CD4-positive, alpha-beta T cell (primary cell): ENCODE data around the gene STAMBPL1. TPM values are rescaled to one million over a fixed set of nuclear protein-coding genes. Genes with fewer than 3 reads are reported as not detected.

Source experiments
- ATAC-seq: fragments of 200-7000 bp; cut with Tn5 transposase; one replicate; pipeline ENCODE4 v1.10.0; 2022; ENCODE audit warnings: mild to moderate bottlenecking; ENCODE audit not compliant: poor library complexity
- CTCF ChIA-PET: fragments of 350-600 bp; sonication (Branson Sonifier 250); formaldehyde crosslinking; loops from one replicate; lab custom pipeline; 2021; ENCODE audit warnings: antibody characterized with exemption, inconsistent platforms; lab: Charles Lee
- POLR2A ChIA-PET: fragments of 350-600 bp; sonication (Branson Sonifier 250); formaldehyde crosslinking; loops from one replicate; lab custom pipeline; 2021; ENCODE audit warnings: antibody characterized with exemption, inconsistent platforms; lab: Charles Lee
- DNase-seq, 14 experiments: peaks; one replicate each; pipeline ENCODE4 v3.0.0-alpha.2; 2013 to 2020; ENCODE audit warnings: mixed read lengths in 2 of 14
- H3K27ac ChIP-seq, 2 donors: one replicate each; pipeline versions ENCODE4 v1.5.1 to v1.7.0; 2013; ENCODE audit warnings: low read length in 2 of 2, low read depth in 1 of 2, mild to moderate bottlenecking in 1 of 2
- H3K27me3 ChIP-seq, 2 experiments: 1 replicate in 1 of 2; 2 replicates in 1 of 2; pipeline versions ENCODE4 v1.6.1 to v1.7.0; 2013; ENCODE audit warnings: low read length in 2 of 2, control low read depth in 1 of 2, mild to moderate bottlenecking in 1 of 2, moderate library complexity in 1 of 2; ENCODE audit not compliant: insufficient read depth in 2 of 2, control insufficient read depth in 1 of 2
- H3K36me3 ChIP-seq: one replicate; pipeline ENCODE4 v1.6.1; 2013; ENCODE audit warnings: low read length, control low read depth; ENCODE audit not compliant: insufficient read depth
- H3K4me1 ChIP-seq: one replicate; pipeline ENCODE4 v1.6.1; 2013; ENCODE audit warnings: low read length, control low read depth; ENCODE audit not compliant: insufficient read depth
- H3K4me3 ChIP-seq: one replicate; pipeline ENCODE4 v1.5.1; 2013; ENCODE audit warnings: mild to moderate bottlenecking, low read length, moderate library complexity
- H3K9me3 ChIP-seq, 2 experiments: 1 replicate in 1 of 2; 2 replicates in 1 of 2; pipeline versions ENCODE4 v1.6.1 to v1.7.0; 2013; ENCODE audit warnings: low read length in 2 of 2, mild to moderate bottlenecking in 2 of 2, control low read depth in 1 of 2, moderate library complexity in 1 of 2; ENCODE audit not compliant: control insufficient read depth in 1 of 2, insufficient read depth in 1 of 2
- H3K27ac Mint-ChIP-seq: one replicate; pipeline ENCODE4 v1.8.0; 2020; ENCODE audit warnings: mixed read lengths
- H3K27me3 Mint-ChIP-seq: one replicate; pipeline ENCODE4 v1.8.0; 2021; ENCODE audit warnings: mixed read lengths
- H3K36me3 Mint-ChIP-seq: one replicate; pipeline ENCODE4 v1.8.0; 2021; ENCODE audit warnings: low read depth, mixed read lengths
- H3K4me1 Mint-ChIP-seq: one replicate; pipeline ENCODE4 v1.8.0; 2021; ENCODE audit warnings: low read depth, mixed read lengths
- H3K4me3 Mint-ChIP-seq: one replicate; pipeline ENCODE4 v1.8.0; 2020; ENCODE audit warnings: mild to moderate bottlenecking, mixed read lengths
- H3K9me3 Mint-ChIP-seq: one replicate; pipeline ENCODE4 v1.8.0; 2020; ENCODE audit warnings: mixed read lengths
- CTCF ChIP-seq: fragments of 200-600 bp; IDR thresholded peaks from one replicate; pipeline ENCODE4 v1.8.0; 2022; ENCODE audit warnings: antibody characterized with exemption, mild to moderate bottlenecking
- intact Hi-C, 2 experiments: fragments of 100-400 bp; cut with DNase I in 1 of 2; cut with micrococcal nuclease in 1 of 2; formaldehyde crosslinking; loops; one replicate each; pipeline versions ENCODE4 v1.15.1 to v1.9.0; 2023 to 2025; cut with DNase I, micrococcal nuclease
- total RNA-seq, 174 experiments: library from RNA in 2 of 174; stranded (reverse) in 2 of 174; gene quantifications; one replicate each; pipeline ENCODE4 v1.2.3 and lab custom pipeline; 2021 to 2026

Gene STAMBPL1
- total RNA-seq, 2 experiments from 2014 or later: 23.7 to 26.7 TPM

GRCh38 chr10:88954458-88955083 is 74.5 kb downstream of the STAMBPL1 start:
- DNase-seq (no peak), ATAC-seq (no peak)
- Mint-ChIP-seq H3K27me3 (no peaks in the 10 kb centered on the region), H3K9me3 (no peaks in the 10 kb centered on the region), H3K36me3 (peaks cover 6% of the 10 kb centered on the region), H3K4me1 (no peaks in the 10 kb centered on the region), H3K4me3 (no peak overlapping the region), H3K27ac (no peak overlapping the region)
- Histone ChIP-seq H3K4me1 (no peaks in the 10 kb centered on the region), H3K27ac (no peak overlapping the region), H3K4me3 (no peak overlapping the region), H3K36me3 (no peaks in the 10 kb centered on the region), H3K27me3 (no peaks in the 10 kb centered on the region), H3K9me3 (no peaks in the 10 kb centered on the region)
- TF ChIP-seq CTCF: no peak
- intact Hi-C loops: no loop called here
- POLR2A ChIA-PET: interaction anchor here (0.6 kb wide), 2 partner anchors 96 to 131 kb away, joined by 3 read pairs; no protein-coding TSS in a partner anchor
- CTCF ChIA-PET: interaction anchor here (0.6 kb wide), 1 partner anchor 108 kb away, joined by 3 read pairs; no protein-coding TSS in a partner anchor

DNA sequence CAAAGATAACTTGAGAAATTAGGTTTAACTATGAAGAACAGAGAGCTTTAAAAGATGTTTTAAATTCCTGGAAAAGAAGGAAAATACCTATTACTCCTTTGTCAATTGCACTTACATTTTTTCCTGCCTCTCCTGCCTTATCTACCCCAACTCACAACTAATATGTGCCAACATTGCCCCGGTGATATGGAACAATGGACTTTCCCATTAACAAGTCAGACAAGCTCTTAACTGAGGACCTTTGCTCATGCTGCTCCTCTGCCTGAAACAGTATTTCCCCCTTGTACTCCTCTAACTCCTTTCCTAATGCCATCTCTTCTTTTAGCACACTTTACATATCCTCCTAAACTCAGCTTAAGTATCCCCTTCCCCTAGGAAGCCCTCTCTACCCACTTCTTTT is 77.3 kb downstream of the STAMBPL1 start:
- ChIA-PET POLR2A (interaction anchor here (0.8 kb wide), 1 partner anchor 14 kb away, joined by 3 read pairs; no protein-coding TSS in a partner anchor), CTCF (interaction anchor here (1.2 kb wide), 1 partner anchor 44 kb away, joined by 3 read pairs; no protein-coding TSS in a partner anchor)
- Histone ChIP-seq H3K27ac (no peak overlapping the region), H3K9me3 (no peaks in the 10 kb centered on the region), H3K4me3 (no peak overlapping the region), H3K4me1 (peaks cover 4% of the 10 kb centered on the region), H3K36me3 (no peaks in the 10 kb centered on the region), H3K27me3 (no peaks in the 10 kb centered on the region)
- intact Hi-C loops: no loop called here
- Mint-ChIP-seq H3K27me3 (no peaks in the 10 kb centered on the region), H3K4me3 (no peak overlapping the region), H3K27ac (no peak overlapping the region), H3K4me1 (peaks cover 23% of the 10 kb centered on the region), H3K9me3 (no peaks in the 10 kb centered on the region), H3K36me3 (no peaks in the 10 kb centered on the region)
- ATAC-seq: no peak
- no peak for DNase-seq
- TF ChIP-seq CTCF: no peak

GRCh38 chr10:88958721-88959120 is 78.7 kb downstream of the STAMBPL1 start:
- H3K36me3 Mint-ChIP-seq: no peaks in the 10 kb centered on the region
- CTCF ChIA-PET: no interaction called here
- Histone ChIP-seq H3K27me3 (no peaks in the 10 kb centered on the region), H3K27ac (no peak overlapping the region), H3K36me3 (no peaks in the 10 kb centered on the region), H3K4me3 (no peak overlapping the region), H3K9me3 (no peaks in the 10 kb centered on the region), H3K4me1 (peaks cover 7% of the 10 kb centered on the region)
- DNase-seq (no peak), ATAC-seq (no peak)
- H3K27ac Mint-ChIP-seq: no peak overlapping the region
- POLR2A ChIA-PET: no interaction called here
- H3K4me3 Mint-ChIP-seq: no peak overlapping the region
- no peak for TF ChIP-seq CTCF
- intact Hi-C loops: no loop called here
- no peaks in the 10 kb centered on the region for H3K27me3 Mint-ChIP-seq
- peaks cover 32% of the 10 kb centered on the region for H3K4me1 Mint-ChIP-seq
- H3K9me3 Mint-ChIP-seq: no peaks in the 10 kb centered on the region
